GM21526 (cell line): ENCODE results near the gene COMP.

ENCODE experiments used
- ATAC-seq: cut with Tn5 transposase; IDR thresholded peaks from one replicate; pipeline ENCODE4 v1.9.1; 2021; ENCODE audit warnings: moderate library complexity; ENCODE audit not compliant: unreplicated experiment, low FRiP score

COMP gene

DNA sequence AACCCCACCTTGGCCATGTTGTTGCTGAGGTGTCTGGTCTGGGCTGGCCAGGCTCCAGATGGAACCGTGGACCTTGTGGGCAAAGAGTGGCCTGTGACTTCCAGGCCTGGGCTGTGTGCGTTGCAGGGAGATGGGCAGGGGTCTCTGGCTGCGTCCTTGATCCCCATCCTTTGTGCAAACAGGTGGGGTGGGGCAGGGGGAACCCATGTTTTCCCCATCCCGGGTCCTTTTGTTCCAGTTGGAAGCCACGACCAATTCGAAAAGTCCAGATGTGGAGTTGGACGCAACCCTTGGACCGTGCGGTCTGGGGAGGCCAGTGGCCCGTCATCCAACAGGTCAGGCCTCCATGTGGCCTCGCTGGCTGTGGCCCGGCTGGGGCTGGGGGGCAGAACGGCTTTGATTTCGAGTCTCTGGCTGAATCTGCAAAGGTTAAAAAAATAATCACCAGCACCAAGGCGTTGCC lies 13.1 kb upstream of the COMP start:
- ATAC-seq, result no peak

DNA sequence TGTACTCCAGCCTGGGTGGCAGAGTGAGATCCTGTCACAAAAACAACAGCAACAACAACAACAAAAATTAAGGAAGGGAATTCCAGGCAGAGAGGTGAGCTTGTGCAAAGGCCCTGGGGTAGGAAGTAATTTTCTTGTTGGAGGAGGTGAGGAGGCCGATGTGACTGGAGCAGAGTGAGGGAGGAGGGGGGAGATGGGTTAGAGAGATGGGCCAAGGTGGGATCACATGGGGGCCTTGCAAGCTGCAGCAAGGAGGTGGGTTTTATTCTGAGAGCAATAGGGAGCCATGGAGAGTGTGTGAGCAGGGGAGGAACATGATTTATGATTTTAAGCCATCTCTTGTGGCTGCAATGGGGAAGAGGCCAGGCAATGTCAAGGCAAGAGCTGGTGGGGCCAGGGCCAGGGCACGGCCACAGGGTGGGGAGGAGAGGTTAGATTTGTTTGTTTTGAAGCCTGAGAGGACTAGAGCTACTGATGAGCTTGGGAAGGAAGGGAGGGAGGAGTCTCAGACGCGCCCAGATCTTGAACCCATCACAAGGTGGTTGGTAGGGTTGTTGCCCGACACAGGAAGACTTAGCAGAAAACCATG lies 12.5 kb upstream of the COMP start:
- ATAC-seq, result no peak

DNA sequence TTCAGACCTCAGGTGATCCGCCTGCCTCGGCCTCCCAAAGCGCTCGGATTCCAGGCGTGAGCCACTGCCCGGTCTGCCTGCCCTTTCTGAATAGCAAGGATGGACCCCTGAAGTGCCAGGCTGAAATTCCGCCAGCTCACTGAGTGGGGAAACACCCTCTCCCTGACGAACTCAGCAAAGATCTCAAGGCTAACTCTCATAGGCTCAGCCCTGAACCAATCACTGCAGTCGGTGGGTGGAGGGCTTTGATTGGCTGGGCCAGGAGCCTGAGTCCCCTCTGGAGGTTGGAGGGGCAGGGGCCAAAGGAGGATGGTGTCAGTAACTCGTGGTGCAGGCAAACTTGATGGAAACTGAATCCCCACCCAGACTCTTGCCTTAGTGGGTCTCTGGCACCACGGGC lies 11.2 kb upstream of the COMP start:
- ATAC-seq, result no peak

DNA sequence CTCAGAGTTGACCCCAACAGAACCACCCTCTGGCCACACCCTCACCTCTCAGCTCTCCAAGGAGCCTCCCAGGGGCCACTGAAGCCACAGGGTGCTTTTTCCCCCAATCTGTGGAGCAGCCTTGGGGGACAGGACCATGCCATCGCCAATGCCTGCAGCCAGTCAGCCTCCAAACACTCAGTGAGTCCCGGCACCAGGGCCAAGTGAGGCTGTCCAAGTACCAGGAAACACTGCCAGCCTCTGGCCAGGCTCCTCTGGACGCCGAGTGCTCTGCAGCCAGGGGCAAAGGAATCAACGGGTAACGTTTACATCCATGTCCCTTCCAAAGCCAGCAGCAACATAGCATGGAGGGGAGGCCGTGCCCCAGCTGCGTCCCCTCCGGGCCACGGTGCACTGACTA lies 9.5 kb upstream of the COMP start:
- no peak for ATAC-seq

DNA sequence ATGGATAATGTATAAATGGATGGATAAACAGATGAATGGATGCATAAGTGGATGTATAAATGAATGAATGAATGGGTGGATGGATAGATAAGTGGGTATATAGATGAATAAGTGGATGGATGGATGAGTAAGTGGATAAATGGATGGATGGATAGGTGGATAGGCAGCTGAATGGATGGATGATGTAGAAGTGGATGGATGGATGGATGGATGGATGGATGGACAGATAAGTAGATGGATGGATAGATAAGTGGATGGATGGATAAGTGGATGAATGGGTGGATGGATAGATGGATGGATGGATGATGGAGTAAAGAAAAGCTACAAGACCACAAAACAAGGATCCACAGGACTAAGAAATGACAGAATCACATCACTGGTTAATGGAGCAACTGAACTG lies 9.0 kb upstream of the COMP start:
- no peak for ATAC-seq

DNA sequence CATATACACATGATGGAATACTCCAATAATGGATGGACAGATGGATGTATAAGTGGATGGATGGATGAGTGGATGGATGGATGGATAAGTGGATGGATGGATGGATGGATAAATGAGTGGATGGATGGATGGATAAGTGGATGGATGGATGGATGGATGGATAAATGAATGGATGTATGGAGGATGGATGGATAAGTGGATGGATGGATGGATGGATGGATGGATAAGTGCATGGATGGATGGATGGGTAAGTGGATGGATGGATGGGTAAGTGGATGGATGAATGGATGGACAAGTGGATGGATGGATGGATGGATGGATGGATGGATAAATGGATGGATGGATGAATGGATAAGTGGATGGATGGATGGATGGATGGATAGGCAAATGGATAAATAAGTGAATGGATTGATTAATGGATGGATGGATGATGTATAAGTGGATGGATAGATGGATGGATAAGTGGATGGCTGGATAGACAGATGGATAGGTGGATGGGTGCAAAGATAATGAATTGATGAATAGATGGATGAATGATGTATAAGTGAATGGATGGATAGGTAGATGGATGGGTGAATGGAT lies 8.4 kb upstream of the COMP start:
- no peak for ATAC-seq

DNA sequence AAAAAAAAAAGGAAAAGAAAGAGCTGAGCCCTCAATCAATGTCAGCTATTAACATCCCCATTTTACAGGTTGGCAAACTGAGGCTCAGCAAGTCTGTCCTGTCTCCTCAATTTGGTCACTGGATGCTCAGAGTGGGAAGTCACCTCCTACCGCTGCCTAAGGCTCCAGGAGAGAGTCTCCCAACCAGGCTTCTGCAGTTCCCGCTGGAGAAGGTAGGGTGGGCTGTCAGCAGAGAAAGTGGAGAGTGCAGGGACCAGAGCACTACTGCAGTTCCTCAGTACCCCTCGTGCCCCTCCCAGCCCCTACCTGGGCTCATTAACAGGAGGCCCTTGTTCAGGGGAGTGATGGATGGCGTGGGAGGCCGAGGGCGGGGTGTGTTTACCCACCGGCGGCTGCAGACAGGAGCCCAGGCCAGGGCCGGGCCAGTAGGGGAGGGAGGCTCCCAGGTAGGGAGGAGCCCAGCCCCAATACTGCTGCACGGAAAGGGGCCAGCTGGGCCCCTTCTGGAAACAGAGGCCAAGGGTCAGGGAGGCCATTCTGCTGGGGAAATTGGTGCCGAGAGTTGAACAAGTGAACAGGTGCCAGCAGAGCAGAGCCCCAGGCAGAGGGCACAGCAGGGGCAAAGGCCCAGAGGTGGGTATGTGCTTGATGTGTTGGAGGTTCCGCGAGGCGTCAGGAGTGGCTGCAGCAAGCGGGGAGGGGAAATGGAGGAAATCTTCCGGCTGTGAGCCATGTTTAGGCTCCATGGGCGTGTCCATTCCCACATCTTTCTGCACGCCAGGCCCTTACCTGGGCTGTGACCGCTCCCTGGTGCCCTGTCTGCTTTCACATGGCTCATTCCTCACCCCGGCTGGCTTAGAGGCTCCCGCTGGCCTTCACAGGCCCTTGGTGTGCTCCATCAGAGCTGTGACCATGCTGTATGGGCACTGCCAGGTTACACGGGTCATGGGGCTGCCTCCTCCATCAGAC lies 7.6 kb upstream of the COMP start:
- ATAC-seq, result no peak

DNA sequence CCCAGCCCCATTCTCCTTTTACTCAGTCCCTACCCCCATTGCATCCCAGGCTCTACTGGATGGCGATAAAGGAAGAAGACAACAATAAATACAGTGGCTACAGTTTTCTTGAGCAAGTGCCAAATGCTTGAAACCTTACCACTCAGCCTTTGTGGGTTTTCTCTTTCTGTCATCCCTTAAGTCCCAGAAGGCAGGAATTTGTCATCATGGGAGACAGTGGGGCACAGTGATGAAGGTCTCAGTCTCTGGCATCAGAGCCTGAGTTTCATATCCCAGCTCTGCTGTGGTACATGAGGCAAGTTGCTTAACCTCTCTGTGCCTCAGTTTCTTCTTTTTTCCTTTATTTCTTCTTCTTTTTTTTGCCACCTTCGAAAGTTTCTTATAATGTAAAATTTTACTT lies 5.1 kb upstream of the COMP start:
- ATAC-seq, result no peak

DNA sequence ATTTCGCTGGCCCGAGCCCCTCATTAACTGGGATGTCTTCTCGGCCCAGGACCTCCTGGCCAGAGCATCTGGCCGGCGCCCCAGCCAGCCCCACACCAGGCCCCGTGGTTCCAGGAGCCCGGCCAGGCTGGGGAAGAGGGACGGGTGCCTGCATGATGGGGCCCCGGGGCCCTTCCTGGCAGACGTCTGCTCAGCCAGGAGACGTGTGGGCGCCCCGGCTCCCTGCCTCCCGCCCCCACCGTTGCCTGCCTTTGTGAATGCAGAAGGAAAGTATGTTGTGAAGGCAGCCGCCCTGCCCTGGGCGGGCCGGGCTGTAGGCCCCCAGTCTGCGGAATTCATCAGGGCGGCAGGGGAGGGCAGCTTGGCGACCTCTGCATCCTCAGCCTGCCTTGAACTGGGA lies 4.4 kb upstream of the COMP start:
- no peak for ATAC-seq

DNA sequence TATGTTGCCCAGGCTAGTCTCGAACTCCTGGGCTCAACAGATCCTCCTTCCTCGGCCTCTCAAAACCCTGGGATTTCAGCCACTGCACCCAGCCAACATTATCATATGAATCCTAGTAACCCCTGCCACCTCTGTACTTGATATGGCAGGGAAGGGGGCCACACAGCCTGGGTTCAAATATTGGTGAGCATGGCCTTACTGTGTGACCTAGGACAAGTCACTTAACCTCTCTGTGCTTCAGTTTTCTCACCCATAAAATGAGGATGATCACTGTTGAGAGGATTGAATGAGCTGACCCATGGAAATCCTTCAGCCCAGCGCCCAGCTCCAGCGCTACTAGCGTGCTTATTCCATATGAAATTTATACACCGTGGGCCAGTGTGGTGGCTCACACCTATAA lies 3.6 kb upstream of the COMP start:
- no peak for ATAC-seq

DNA sequence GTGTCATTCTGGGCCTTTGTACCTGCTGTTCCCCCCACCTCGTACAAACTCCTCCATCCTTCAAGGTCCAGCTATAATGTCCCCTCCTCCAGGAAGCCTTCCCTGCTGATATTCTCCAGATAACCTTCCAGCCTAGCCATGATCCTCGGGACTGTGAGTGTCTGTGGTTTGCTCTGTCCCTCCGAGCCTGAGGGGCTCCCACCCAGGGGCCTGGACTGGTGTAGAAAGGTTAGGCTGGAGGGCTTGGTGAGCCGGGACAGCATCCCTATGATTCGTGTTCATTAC lies 2.9 kb upstream of the COMP start:
- ATAC-seq, result no peak

DNA sequence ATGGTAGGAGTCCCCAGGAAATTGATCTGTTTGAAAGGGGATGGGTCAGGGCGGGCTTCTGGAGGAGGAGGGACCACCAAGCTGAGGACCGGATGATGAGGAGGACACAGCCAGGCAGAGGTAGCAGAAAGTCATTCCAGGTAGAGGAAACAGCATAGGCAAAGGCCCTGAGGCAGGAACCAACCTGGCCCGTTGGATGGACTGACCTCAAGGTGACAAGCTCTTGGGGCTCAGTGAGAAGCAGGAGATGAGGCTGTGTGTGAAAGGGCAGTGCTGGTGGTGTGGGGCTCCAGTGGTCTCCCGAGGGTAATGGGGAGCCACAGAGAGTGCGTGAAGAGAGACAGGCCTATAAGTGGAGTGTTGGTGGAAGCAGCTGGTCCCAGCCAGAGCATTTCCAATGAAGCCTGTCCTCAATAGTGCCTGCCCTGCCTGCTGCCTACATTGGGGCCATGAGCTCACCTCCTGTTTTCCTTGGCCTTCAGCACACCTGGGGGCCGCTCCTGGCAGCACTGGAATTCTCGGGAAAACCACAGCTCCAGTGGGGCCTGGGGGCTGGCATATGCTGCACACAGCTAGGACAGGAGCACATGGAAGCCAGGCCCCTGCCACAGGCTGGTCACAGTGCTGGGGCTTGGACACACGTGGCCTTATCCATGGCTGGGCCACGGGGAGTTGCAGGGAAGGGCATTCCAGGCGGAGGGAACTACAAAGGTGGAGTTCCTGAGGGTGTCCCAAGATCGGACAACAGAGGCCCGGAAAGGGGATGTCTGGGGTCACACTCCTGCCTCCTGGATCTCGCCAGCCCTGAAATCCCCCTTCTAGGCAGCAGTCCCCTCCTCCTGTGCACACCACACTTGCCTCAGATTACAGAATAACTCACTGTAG lies 2.3 kb upstream of the COMP start:
- ATAC-seq, result no peak

DNA sequence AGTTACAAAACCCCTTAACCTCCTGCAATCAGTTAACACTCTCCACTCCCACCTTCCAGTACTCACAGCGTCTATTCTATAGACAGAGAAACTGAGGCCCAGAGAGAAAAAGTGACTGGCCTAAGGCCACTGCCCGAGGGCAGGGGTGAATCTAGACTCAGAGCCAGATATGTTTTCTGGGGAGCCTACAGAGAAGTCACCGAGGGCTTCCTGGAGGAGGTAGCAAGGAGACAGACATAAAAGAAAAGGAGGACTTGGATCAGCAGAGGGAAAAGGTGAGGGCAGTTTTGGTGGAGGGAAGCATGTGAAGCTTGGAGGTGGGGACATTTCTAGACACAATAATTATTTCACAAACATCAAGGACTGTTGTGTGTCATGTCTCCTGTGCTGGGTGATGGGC lies 1.6 kb upstream of the COMP start:
- no peak for ATAC-seq

DNA sequence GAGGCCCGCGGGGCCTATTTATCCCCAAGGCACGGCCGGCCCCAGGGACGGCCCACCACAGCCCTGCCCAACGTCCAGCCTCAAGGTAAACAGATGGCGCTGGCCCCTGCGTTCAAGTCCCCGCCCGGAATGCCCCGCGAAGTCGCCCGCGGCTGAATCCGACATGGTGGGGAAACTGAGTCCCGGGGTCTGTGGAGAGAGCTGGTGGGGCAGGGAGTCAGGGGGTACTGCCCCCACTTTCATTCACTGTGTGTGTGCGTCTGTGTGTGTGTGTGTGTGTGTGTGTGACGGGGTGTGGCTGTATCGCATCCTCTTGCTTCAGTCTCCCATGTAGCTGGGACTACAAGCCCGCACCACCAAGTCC lies 192 bp upstream of the COMP start:
- no peak for ATAC-seq

DNA sequence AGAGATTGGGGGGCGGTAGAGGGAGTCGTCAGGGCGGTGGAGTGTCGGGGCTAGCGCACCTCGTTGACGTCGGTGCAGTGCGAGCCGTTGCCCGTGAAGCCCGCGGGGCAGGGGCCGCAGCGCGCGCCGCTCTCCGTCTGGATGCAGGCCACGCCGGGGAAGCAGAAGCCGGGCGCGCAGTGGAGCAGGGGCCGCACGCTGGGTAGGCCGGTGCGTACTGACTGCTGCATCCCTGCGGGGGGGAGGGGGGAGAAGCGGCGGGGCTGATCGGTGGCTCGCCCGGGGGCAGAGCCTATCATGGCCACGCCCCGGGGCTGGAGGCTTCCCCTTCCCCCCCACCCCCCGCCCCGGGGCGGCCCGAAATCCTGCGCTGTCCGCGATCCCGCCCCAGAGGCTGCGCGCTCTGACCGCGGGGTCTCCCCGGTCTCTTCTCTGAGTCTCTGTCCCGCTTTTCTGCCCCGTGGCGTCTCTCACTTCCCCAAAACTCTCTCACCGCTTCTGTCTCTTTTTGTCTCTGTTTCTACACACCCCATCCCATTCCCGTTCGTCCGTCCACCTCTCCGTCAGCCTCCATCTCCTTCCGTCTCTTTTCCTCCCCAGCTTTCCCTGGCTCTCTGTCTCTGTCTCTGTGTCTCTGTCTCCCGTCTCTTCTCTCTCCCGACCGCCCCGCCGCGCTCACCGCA lies 1.1 kb downstream of the COMP start:
- no peak for ATAC-seq

DNA sequence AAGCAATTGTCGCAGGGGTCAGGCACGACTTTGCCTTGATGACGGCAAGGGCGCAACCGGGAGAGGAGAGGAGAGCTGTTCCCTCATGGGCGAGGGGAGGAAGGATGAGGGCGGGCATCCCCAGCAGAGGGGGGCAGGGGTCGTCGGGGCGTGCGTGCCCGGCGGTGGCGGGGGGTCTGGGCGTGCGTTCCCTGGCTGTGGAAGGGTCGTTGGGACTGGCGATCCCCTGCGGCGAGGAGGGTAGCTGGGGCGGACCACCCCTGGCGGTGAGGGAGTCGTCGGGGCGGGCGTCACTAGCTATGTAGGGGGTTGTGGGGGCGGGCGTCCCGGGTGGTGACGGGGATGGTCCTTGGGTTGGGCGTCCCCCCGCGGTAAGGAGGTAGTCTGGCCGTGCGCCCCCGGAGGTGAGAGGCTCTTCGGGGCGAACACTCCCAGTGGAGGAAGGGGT lies 1.7 kb downstream of the COMP start:
- no peak for ATAC-seq

DNA sequence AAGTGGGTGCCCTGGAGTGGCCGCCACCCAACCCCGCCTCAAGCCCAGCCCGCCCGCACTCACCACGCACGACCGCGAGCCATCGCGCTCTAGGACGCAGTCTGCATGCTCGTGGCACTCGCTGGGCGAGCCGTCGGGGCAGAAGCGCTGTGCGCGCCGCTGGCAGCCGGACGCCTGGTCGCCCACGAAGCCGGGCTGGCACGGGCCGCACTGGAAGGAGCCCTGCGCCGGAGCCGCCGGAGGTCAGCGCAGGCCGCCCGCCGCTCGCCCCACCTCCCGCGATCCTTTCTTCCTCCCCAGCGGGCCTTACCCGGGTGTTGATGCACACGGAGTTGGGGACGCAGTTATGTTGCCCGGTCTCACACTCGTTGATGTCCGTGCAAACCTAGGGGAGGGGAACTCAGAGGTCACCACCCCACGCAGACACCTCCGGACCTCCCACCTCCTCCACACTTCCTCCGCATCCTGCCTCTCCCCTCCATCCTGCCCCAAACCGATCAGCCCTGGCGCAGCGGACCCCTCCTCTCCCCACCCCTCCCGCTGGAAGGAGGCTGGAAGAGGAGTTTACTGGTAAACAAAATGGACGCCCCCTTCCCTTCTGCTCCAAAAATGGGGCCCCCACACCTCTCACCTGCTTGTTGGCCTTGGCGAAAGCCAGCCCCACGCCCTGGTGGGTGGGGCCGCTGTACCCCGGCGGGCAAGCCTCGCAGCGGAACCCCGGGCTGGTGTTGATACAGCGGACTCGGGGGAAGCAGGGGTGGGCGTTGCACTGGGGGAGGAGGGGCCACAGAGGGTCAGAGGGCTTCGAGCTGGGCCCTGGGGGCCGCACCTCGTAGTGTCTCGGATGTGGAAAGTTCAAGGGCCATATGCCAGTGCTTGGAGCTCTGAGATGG lies 2.3 kb downstream of the COMP start:
- ATAC-seq, result no peak

DNA sequence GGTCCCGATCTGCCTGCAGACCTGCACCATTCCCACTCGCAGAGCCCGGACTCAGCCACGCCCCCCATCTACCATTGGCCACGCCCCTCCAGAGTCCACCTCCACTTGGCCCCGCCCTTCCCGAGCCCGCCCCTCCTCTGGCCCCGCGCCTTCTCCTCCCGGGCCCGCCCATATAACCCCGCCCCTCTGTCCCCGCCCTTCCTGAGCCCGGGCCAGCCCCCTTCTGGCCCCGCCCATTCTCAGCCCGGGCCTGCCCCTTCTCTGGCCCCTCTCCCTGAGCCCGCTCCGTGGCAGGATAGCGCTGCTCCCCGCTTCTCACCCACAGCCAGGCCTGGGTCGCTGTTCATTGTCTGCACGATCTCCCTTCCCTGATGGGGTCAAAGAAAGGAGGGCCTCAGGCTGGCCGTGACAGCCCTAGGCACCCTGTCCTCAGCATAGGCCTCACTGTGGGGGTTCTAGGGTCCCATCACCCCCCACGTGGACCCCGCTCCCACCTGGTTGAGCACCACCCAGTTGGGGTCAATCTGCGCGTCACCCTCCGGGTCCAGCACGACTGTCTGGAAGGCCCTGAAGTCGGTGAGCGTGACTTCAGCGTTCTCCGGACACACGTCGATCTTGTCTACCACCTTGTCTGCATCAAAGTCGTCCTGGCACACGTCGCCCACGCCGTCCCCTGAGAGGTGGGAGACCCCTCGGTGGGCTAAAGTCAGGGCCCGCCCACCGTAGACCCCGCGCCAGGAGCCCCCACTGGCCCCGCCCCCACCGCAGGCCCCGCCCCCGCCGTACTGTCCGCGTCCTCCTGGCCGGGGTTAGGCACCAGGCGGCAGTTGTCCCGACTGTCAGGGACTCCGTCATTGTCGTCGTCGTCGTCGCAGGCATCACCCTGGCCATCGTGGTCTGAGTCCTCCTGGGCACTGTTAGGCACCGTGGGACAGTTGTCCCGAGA lies 5.7 kb downstream of the COMP start:
- no peak for ATAC-seq
